GM21526 (cell line): Measurements from ENCODE around the gene CGNL1.

ENCODE experiments used
- ATAC-seq: cut with Tn5 transposase; IDR thresholded peaks from one replicate; pipeline ENCODE4 v1.9.1; 2021; ENCODE audit warnings: moderate library complexity; ENCODE audit not compliant: unreplicated experiment, low FRiP score

Gene CGNL1

GRCh38 chr15:57510647-57511046 is 134.3 kb downstream of the CGNL1 start:
- ATAC-seq, result no peak

GRCh38 chr15:57516327-57517029 is 140.2 kb downstream of the CGNL1 start:
- ATAC-seq, result no peak

DNA sequence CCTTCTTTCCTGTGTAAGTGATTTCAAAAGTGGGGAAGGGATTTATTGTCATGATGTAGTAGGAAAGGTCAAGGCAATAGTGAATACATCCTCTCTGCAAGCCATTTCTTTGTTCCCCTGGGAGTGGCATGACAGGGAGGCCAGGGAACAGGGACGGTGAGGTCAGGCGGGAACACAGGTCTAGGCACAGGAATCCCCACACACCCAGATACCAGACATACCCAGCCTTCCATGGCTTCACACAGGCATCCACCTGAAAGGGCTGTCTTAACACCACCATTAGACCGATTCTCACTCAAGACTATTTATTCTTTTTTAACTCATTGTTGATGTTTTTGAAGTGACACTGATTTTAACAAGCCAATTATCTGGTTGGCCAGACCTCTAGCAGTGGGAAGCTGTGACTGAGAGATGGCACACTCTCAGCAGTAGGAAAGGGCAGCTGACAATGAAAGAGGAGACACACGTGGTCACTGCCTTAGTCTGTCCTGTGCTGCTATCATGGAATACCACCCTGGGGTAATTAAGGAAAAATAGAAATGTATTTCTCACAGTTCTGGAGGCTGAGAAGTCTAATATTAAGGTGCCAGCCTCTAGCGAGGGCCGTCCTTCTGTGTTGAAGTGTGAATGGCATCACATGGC is 140.8 kb downstream of the CGNL1 start:
- ATAC-seq, result no peak

DNA sequence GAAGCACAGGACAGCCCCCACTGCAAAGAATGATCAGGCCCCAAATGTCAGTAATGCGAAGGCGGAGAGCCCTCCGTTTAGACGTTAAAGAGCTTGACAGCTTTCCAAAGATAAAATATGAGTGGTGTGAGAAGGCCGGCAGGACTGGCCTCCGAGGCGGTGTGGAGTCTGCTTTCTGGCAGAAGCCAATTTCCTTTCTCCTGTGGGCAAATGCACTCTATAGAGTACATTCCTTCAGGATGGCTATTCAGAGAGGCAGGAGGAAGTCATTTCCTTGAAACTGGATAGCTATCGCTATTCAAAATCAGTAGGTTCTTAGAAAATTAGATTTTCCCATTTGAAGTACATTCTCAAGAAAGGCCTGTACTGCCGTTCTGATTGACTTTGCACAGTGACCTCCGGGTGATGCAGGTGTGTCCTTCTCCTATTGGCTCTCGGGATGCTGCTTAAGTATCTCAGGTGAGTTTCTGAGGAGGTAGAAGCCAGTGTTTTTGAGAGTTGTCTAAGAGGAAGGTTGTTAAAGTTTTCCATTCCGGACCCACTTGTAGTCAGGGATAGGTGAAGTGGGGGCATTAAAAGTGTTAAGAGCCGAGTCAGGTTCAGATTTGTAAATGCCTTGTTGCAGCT is 142.6 kb downstream of the CGNL1 start:
- ATAC-seq, result no peak

- ATAC-seq, result no peak
Observed at GRCh38 chr15:57519806-57520205, 143.5 kb downstream of the CGNL1 start.

GRCh38 chr15:57521503-57521902 is 145.2 kb downstream of the CGNL1 start:
- ATAC-seq, result no peak

DNA sequence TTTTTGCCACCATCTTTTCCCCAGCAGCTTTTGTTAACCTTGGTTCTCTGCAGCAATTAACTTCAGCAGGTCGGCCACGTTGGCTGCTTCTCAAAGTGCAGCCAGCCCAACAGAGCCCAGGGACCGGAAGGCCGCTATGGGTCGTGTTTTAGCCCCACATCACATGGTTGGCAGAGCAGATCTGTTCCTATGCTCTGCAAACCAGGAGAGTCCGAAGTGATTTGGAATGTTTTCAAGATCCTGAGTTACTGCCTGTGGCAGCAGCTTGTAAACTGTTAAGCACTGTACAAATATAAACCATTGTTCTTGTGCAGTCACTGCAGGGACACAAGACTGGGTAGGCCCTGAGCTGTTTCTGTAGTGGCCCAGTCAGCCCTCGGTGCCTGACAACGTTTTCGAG is 145.8 kb downstream of the CGNL1 start:
- no peak for ATAC-seq

DNA sequence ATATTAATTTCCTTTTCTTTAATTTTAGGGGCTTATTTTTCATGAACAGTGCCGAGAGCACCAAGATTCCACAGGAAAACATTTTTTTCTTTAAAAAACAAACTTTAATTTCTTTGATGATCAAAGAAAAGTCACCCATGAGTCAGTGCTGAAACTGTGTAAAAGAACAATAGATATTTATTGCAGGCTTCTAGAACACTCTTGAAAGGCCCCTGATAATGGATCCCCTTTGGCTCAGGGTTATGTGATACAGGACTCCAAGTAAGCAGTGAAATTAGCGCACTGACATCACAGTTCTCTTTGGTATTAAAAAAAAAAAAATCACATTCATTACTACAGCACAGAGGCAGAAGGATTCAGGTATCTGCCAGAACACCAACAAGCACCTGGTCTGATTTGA is 149.3 kb downstream of the CGNL1 start:
- no peak for ATAC-seq

- no peak for ATAC-seq
Observed at GRCh38 chr15:57526076-57526475, 149.8 kb downstream of the CGNL1 start.

GRCh38 chr15:57526615-57527014 is 150.3 kb downstream of the CGNL1 start:
- no peak for ATAC-seq

- no peak for ATAC-seq
Observed at GRCh38 chr15:57527382-57528091, 151.2 kb downstream of the CGNL1 start.

DNA sequence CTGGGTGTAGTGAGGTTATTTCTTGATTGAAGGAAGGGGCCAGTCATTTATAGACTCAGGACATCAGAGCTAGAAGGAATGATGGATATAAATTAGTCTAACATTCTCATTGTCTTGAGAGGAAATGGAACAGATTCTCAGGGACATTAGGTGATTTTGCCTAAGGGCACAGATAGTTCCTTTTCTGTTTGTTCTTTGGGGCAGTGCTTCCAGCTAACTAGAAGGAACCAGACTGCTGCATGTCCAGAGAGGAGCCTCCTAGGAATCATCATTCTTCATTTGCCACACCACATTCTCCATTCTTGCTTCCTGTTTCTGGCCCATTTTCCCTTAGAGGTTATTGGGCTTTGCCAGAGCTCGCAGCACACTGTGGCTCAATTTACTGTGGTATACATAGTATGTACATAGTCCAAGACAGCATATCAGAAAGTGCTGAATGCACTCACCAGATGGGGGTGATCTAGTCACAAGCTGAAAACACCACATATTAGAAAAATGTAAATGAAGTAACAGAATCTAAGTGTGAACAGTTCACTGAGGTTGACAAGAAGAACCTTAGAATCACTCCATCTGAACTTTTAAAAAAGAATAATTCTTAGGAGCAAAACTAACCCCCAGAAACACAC is 152.7 kb downstream of the CGNL1 start:
- ATAC-seq, result no peak

GRCh38 chr15:57529748-57530147 is 153.4 kb downstream of the CGNL1 start:
- ATAC-seq, result no peak

DNA sequence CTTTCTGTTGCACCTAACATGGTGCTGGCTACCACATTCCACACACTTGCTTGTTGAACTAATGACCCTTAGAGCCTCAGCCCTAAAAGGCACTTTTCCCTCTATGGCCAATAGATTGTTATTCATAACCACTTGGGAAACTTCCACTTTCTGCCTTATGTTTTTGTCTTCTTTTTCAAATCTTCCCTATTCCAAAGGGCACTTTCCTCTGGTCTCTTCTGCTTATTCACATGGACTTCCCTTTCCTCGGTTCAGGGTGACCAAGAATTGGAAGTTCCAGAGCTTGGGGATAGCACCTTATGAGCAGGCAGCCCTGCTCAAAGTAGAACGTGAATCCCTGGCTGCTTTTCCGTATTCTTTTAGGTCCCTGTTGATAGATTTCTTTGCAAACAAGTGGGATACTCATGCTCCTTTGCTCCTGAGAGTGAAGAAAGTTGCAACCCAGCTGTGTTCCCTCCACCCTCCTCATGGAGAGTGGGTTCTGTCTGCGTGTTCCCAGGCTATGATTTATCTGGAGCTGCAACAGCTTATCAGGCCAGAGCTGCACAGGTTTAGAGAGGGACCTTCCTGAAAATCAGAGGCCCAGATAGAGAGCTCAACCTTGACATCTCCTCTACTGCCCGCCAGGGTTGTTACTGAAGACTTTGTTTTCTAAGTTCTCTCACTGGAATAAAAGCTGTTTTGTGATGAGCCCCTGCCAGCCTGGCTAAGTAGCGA is 156.6 kb downstream of the CGNL1 start:
- ATAC-seq, result no peak

DNA sequence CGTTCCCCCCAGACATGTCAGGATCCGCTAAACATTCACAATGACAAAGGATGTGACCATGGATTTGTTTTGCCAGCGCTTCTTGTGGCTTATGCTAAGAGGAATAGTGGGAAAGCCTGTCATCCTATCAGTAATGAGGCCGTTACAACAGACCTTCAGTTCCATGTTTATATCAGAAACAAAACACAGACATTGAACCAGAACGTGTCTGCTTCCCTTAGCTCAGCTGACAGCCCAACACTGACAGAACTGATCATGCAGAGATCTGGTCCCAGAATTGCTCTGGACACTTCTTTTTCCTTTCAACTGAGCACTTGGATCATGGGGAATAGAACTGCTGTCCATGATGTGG is 157.1 kb downstream of the CGNL1 start:
- ATAC-seq, result no peak

- ATAC-seq, result no peak
Observed at GRCh38 chr15:57534281-57534680, 158.0 kb downstream of the CGNL1 start.

DNA sequence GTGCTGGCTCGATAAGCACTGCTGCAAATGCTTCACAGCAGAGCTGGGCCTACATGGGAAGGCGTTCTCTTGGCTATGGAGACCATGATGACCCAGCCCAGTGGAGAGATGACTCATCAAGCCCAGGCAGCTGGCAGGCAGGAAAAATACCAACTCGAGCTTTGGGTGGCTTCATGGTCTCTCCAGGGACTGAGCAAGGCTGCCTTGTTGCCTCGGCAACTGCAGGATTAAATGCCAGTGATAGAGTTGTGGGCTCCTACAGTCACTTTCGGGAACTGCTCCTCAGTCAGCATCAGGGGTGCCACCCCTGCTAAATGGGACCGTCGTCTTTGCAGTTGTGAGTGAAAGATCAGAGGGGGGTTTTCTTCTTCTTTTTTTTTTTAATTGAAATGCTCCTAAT is 160.8 kb downstream of the CGNL1 start:
- no peak for ATAC-seq

DNA sequence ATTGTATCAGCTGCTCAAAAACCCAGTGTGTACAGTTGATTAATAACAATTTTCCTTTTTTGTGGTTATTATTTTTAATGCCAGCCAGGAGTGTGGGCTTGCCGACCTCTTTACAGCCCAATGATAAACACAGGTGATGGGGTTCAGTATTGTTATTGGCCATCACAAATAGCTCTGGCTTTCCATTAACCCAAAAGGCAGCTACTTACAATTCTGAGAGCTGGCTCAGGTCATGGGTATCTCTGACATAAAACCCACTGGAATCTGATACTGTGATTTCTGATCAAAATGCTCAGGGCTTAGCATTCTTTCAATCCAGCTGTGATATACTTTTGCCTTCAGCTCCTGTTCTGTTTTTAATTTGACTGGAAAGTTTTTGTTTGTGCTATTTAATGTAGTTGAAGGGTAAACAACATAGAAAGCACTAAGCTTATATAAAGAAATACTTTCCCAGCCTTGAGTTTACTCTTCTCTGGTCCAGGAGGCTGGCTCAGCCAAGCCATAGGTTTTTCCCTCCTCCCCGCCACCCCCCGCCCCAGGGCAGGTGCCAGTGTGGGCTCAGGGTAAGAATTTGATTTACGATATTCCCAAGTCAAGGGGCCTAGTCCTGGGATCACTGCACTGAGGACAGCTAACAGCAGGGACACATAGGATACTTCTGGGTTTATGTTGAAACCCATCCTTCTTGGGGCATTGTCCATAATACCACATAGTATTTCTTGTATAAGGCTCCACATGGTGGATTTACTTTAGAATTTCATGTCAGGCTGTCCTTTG is 161.4 kb downstream of the CGNL1 start:
- ATAC-seq, result no peak

DNA sequence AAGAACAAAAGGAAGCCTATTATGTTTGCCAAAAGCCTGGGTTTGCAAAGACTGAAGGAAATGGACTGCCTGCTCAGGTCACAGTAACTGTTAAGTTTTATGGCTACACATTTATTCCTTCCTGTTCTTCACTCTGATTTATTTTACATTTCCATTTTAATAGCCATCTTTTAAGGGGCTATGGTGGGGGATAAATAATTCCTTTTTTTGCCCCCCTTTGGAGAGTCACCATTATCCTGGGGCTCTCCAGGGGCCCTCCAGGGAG is 161.9 kb downstream of the CGNL1 start:
- no peak for ATAC-seq

GRCh38 chr15:57538821-57539220 is 162.5 kb downstream of the CGNL1 start:
- no peak for ATAC-seq
